ENCODE measurements around the gene PRSS56.

GRCh38 chr2:232505856-232506255, 14.3 kb upstream of the PRSS56 start:
- TF ChIP-seq POLR2A (IDR thresholded peaks at IDR 0.05; ENCODE audit: control extremely low read depth in 1 of 2, low read depth in 2 of 2, low read length in 2 of 2) (no peak), EZH2 (IDR thresholded peaks at IDR 0.05; ENCODE audit: low read depth, low read length, severe bottlenecking) (no peak), EGR1 (IDR thresholded peaks at IDR 0.05; ENCODE audit: borderline replicate concordance, low read depth, low read length) (no peak), CTCF (IDR thresholded peaks at IDR 0.05; ENCODE audit: control extremely low read depth in 1 of 3, insufficient read depth in 1 of 3, low read depth in 1 of 3, low read length in 3 of 3) (no peak)

Data from H1 (cell line).